ENCODE measurements around the gene BICD2. TPM values are rescaled to one million over a fixed set of nuclear protein-coding genes. Genes with fewer than 3 reads are reported as not detected.

Gene BICD2
- total and polyA plus RNA-seq, 7 donors, result 21.6 to 44.4 (median 28.7) TPM

GRCh38 chr9:92760070-92760469 is 4.6 kb downstream of the BICD2 start:
- no peak overlapping the region for H3K4me3 ChIP-seq
- peaks cover 52% of the 10 kb centered on the region for H3K4me1 ChIP-seq
- H3K27ac ChIP-seq, result peak overlapping the region; percentile 66
- 30 to 39% (median 36%) methylated on average over 8 of the region's 8 CpGs for WGBS, 3 donors
- peak; percentile 73 to 78 (median 76) for ATAC-seq
- peak; percentile 84 to 94 for DNase-seq
- H3K27me3 ChIP-seq (ENCODE audit: insufficient read depth in 3 of 3, low read length in 2 of 3), result no peaks in the 10 kb centered on the region
- H3K9me3 ChIP-seq, result no peaks in the 10 kb centered on the region
- no peak for TF ChIP-seq CTCF (IDR thresholded peaks at IDR 0.05)
- intact Hi-C loops (cut with DNase I), result no loop called here
- no peaks in the 10 kb centered on the region for H3K36me3 ChIP-seq (ENCODE audit: insufficient read depth in 1 of 2, low read depth in 1 of 2)

- H3K9me3 ChIP-seq, result no peaks in the 10 kb centered on the region
- TF ChIP-seq CTCF (IDR thresholded peaks at IDR 0.05), result no peak
- ATAC-seq (no peak), DNase-seq (no peak)
- no peak overlapping the region for H3K4me3 ChIP-seq
- H3K27ac ChIP-seq, result peak overlapping the region; percentile 66
- no peaks in the 10 kb centered on the region for H3K36me3 ChIP-seq (ENCODE audit: insufficient read depth in 1 of 2, low read depth in 1 of 2)
- WGBS, 3 donors, result 35 to 61% (median 45%) methylated on average over 2 of the region's 2 CpGs
- intact Hi-C loops (cut with DNase I), result no loop called here
- H3K27me3 ChIP-seq (ENCODE audit: insufficient read depth in 3 of 3, low read length in 2 of 3), result no peaks in the 10 kb centered on the region
- peaks cover 52% of the 10 kb centered on the region for H3K4me1 ChIP-seq
These were observed 5.2 kb downstream of the BICD2 start for GRCh38 chr9:92759446-92759845.

- peaks cover 43% of the 10 kb centered on the region for H3K4me1 ChIP-seq
- 52 to 79% (median 56%) methylated on average over 9 of the region's 9 CpGs for WGBS, 3 donors
- no peak for TF ChIP-seq CTCF (IDR thresholded peaks at IDR 0.05)
- H3K36me3 ChIP-seq (ENCODE audit: insufficient read depth in 1 of 2, low read depth in 1 of 2), result no peaks in the 10 kb centered on the region
- peak overlapping the region; percentile 30 for H3K27ac ChIP-seq
- H3K9me3 ChIP-seq, result no peaks in the 10 kb centered on the region
- no peaks in the 10 kb centered on the region for H3K27me3 ChIP-seq (ENCODE audit: insufficient read depth in 3 of 3, low read length in 2 of 3)
- intact Hi-C loops (cut with DNase I), result no loop called here
- ATAC-seq, result peak in 3 of 4 donors; percentile 35 to 62 (median 48)
- H3K4me3 ChIP-seq, result no peak overlapping the region
- DNase-seq, result no peak
These were observed 7.8 kb downstream of the BICD2 start for GRCh38 chr9:92756792-92757191.

GRCh38 chr9:92754091-92754745 is 10.4 kb downstream of the BICD2 start:
- H3K4me3 ChIP-seq, result no peak overlapping the region
- intact Hi-C loops (cut with DNase I), result no loop called here
- WGBS, 3 donors, result 94 to 96% (median 95%) methylated on average over 11 of the region's 11 CpGs
- no peaks in the 10 kb centered on the region for H3K36me3 ChIP-seq (ENCODE audit: insufficient read depth in 1 of 2, low read depth in 1 of 2)
- peaks cover 29% of the 10 kb centered on the region for H3K4me1 ChIP-seq
- no peak for ATAC-seq
- no peaks in the 10 kb centered on the region for H3K9me3 ChIP-seq
- H3K27ac ChIP-seq, result no peak overlapping the region
- DNase-seq, result no peak
- no peaks in the 10 kb centered on the region for H3K27me3 ChIP-seq (ENCODE audit: insufficient read depth in 3 of 3, low read length in 2 of 3)
- no peak for TF ChIP-seq CTCF (IDR thresholded peaks at IDR 0.05)

Data from psoas muscle (tissue), 8 donors.